GM12878 (cell line): ENCODE data around the gene NT5DC3. TPM values are rescaled to one million over a fixed set of nuclear protein-coding genes. Genes with fewer than 3 reads are reported as not detected.

Experiments used
- ATAC-seq: fragments of 200-7000 bp; cut with Tn5 transposase; 3 replicates; pipeline ENCODE4 v1.9.1; 2020; ENCODE audit warnings: mild to moderate bottlenecking, moderate library complexity
- BruUV-seq: library from RNA; stranded (reverse); fragments of 400-500 nt; replicated peaks from 2 replicates; lab custom pipeline; 2021; lab: Mats Ljungman, UMichigan
- CTCF ChIA-PET: fragments of 300-600 bp; sonication (Branson Sonifier 250); formaldehyde crosslinking; extraction: SDS; loops from one replicate; lab custom pipeline; 2021; ENCODE audit warnings: inconsistent platforms; lab: Yijun Ruan, JAX
- POLR2A ChIA-PET: fragments of 350-600 bp; formaldehyde crosslinking; extraction: SDS; loops from one replicate; lab custom pipeline; 2021; ENCODE audit warnings: inconsistent platforms; lab: Charles Lee
- RAD21 ChIA-PET: fragments of 300-600 bp; sonication (Branson Sonifier 250); formaldehyde crosslinking; loops from one replicate; lab custom pipeline; 2023; ENCODE audit warnings: antibody characterized with exemption; ENCODE audit not compliant: unreplicated experiment; lab: Charles Lee
- SMC1A ChIA-PET: fragments of 300-600 bp; sonication (Branson Sonifier 250); formaldehyde crosslinking; loops from one replicate; lab custom pipeline; 2023; ENCODE audit not compliant: unreplicated experiment, uncharacterized antibody; lab: Charles Lee
- DNase-seq: peaks from one replicate; pipeline ENCODE4 v3.0.0-alpha.2; 2011; ENCODE audit warnings: low read depth, low spot score
- FAIRE-seq: peaks from 3 replicates; lab custom pipeline; 2011; peaks lifted over from hg19 to GRCh38; lab: Jason Lieb, UNC
- H2AFZ ChIP-seq: 2 replicates; pipeline ENCODE4 v1.6.0; 2011; ENCODE audit warnings: low read depth, low read length, control low read depth; ENCODE audit not compliant: control insufficient read depth
- H3K27ac ChIP-seq: 2 replicates; pipeline ENCODE4 v1.5.1; 2011; ENCODE audit warnings: control low read depth; ENCODE audit not compliant: control insufficient read depth, insufficient read depth
- H3K27me3 ChIP-seq, 2 experiments: replicated peaks in 1 of 2; 2 replicates each; pipeline versions ENCODE4 v1.6.0 to v1.6.1; 2011; ENCODE audit warnings: low read length in 1 of 2; ENCODE audit not compliant: control insufficient read depth in 2 of 2, insufficient read depth in 2 of 2
- H3K36me3 ChIP-seq, 2 experiments: 2 replicates each; pipeline ENCODE4 v1.5.1; 2011; ENCODE audit warnings: low read length in 1 of 2; ENCODE audit not compliant: control insufficient read depth in 2 of 2, insufficient read depth in 2 of 2
- H3K4me1 ChIP-seq: 2 replicates; pipeline ENCODE4 v1.6.1; 2011; ENCODE audit warnings: mild to moderate bottlenecking, low read length, moderate library complexity, mixed read lengths; ENCODE audit not compliant: control insufficient read depth, insufficient read depth
- H3K4me2 ChIP-seq: 2 replicates; pipeline ENCODE4 v1.6.0; 2011; ENCODE audit warnings: control low read depth; ENCODE audit not compliant: control insufficient read depth, insufficient read depth
- H3K4me3 ChIP-seq: fragments of 200-600 bp; sonication (generic); 2 replicates; pipeline ENCODE4 v1.5.1; 2016
- H3K79me2 ChIP-seq: 2 replicates; pipeline ENCODE4 v1.6.0; 2011; ENCODE audit warnings: low read length; ENCODE audit not compliant: control insufficient read depth, insufficient read depth
- H3K9ac ChIP-seq: 2 replicates; pipeline ENCODE4 v1.8.0; 2011; ENCODE audit warnings: low read length, control low read depth, mixed read lengths; ENCODE audit not compliant: control insufficient read depth, insufficient read depth
- H3K9me3 ChIP-seq: replicated peaks from 3 replicates; pipeline ENCODE4 v1.5.1; 2011; ENCODE audit warnings: mild to moderate bottlenecking, low read length; ENCODE audit not compliant: control insufficient read depth, insufficient read depth
- H4K20me1 ChIP-seq: 2 replicates; pipeline ENCODE4 v1.6.0; 2011; ENCODE audit not compliant: control insufficient read depth, insufficient read depth
- ATF7 ChIP-seq: fragments of 450-650 bp; IDR thresholded peaks from 2 replicates; pipeline ENCODE4 v1.6.1; 2016; ENCODE audit warnings: low read depth, mild to moderate bottlenecking
- CEBPB ChIP-seq, 2 experiments: fragments of 150-350 bp in 1 of 2; IDR thresholded peaks; 2 replicates each; pipeline ENCODE4 v1.6.1; 2012 to 2014; ENCODE audit warnings: low read depth in 2 of 2, low read length in 2 of 2, borderline replicate concordance in 1 of 2, inconsistent platforms in 1 of 2
- CHD1 ChIP-seq: IDR thresholded peaks from 2 replicates; pipeline ENCODE4 v1.6.1; 2012; ENCODE audit warnings: low read depth, low read length, improper control_type of control experiment
- EGR1 ChIP-seq, 2 experiments: IDR thresholded peaks; 1 replicate in 1 of 2; 2 replicates in 1 of 2; pipeline ENCODE4 v1.6.1; 2011 to 2012; ENCODE audit warnings: low read depth in 2 of 2, low read length in 2 of 2, borderline replicate concordance in 1 of 2, mild to moderate bottlenecking in 1 of 2, moderate library complexity in 1 of 2
- HDAC6 ChIP-seq: fragments of 200-600 bp; sonication (generic); IDR thresholded peaks from one replicate; pipeline ENCODE4 v1.8.0; 2017; ENCODE audit warnings: antibody characterized with exemption; ENCODE audit not compliant: unreplicated experiment
- NR2C2 ChIP-seq: IDR thresholded peaks from 2 replicates; pipeline ENCODE4 v1.6.1; 2011; ENCODE audit warnings: borderline replicate concordance, low read depth; ENCODE audit not compliant: control insufficient read depth, insufficient read length
- POLR2A ChIP-seq: IDR thresholded peaks from 2 replicates; pipeline ENCODE4 v1.6.1; 2011; ENCODE audit warnings: low read depth, mild to moderate bottlenecking, low read length
- POU2F2 ChIP-seq: IDR thresholded peaks from 3 replicates; pipeline ENCODE4 v1.6.1; 2011; ENCODE audit warnings: low read depth, mild to moderate bottlenecking, low read length, borderline replicate concordance
- SIX5 ChIP-seq: IDR thresholded peaks from 2 replicates; pipeline ENCODE4 v1.6.1; 2011; ENCODE audit warnings: mild to moderate bottlenecking, low read depth, low read length, moderate library complexity; ENCODE audit not compliant: severe bottlenecking
- SMAD1 ChIP-seq: fragments of 450-650 bp; IDR thresholded peaks from 2 replicates; pipeline ENCODE4 v1.6.1; 2018; ENCODE audit warnings: mild to moderate bottlenecking, low read depth; ENCODE audit not compliant: partially characterized antibody
- WGBS: methylation state at CpG from one replicate; pipeline ENCODE4 v1.1.6; 2016; ENCODE audit warnings: low lambda C conversion rate; ENCODE audit not compliant: insufficient replicate concordance, insufficient coverage; ENCODE audit errors: missing lambda C conversion rate; 5-methylcytosine and 5-hydroxymethylcytosine counted together
- in situ Hi-C: fragments of 300-500 bp; cut with MboI; formaldehyde crosslinking; loops from 9 replicates; pipeline ENCODE4 v1.14.3; 2018; ENCODE audit warnings: mixed read lengths
- intact Hi-C: fragments of 100-400 bp; cut with micrococcal nuclease; formaldehyde crosslinking; loops from one replicate; pipeline ENCODE4 v1.14.2; 2022; ENCODE audit not compliant: unreplicated experiment
- polyA plus RNA-seq, 11 experiments: library from polyadenylated mRNA; depleted of rRNA in 4 of 11; unstranded in 6 of 11; stranded (reverse) in 5 of 11; fragments of >200 nt; fragmentation: Nextera tagmentation in 4 of 11; fragmentation: Illumina TruSeq in 1 of 11; extraction: Ambion mirVana in 4 of 11; extraction: Trizol in 1 of 11; gene quantifications; 1 replicate in 1 of 11; 2 replicates in 10 of 11; pipeline versions ENCODE4 v1.2.1 to v1.2.3, GENCODE V29; 2011 to 2016; ENCODE audit warnings: inconsistent platforms in 2 of 11, missing spikeins in 2 of 11, low read depth in 1 of 11
- total RNA-seq, 4 experiments: library from RNA; depleted of rRNA in 3 of 4; stranded (reverse); fragments of >200 nt in 3 of 4; fragmentation: Illumina TruSeq in 1 of 4; extraction: Trizol in 1 of 4; gene quantifications; 2 replicates each; pipeline versions ENCODE4 v1.2.1 to v1.2.3, GENCODE V29; 2013 to 2021
- TF ChIP-seq, protein P1 (sequence below): IDR thresholded peaks from 2 replicates; pipeline ENCODE4 v1.6.1; 2011; ENCODE audit warnings: mild to moderate bottlenecking, low read depth, low read length, moderate library complexity; ENCODE audit not compliant: insufficient replicate concordance
- TF ChIP-seq, protein P2 (sequence below): fragments of 450-650 bp; IDR thresholded peaks from 2 replicates; pipeline ENCODE4 v1.6.1; 2016; ENCODE audit warnings: mild to moderate bottlenecking, moderate library complexity, borderline replicate concordance

The NT5DC3 gene
- total and polyA plus RNA-seq, 10 of the 15 experiments (the other 5 are each of a cell fraction or from before 2014, with no cell fraction given): 2.0 to 12.4 (median 5.9) TPM

DNA sequence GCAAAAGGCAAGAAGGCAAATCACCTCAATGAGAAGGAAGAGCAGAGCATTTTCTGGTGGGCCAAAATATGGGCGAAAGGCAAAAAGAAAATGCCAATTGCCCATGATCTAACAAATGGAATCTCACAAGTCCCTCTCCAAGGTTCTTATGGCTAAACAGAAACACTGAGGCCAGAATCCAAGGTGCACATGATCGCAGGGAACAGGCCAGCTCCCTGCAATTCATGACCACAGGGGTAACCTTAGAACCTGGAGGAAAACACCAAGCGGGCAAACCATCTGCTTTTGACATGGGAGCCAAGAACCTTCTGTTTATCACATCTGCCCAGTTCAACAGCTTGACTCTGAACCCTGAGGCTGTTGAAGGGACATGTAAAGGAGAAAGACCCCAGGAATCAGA lies 60.0 kb downstream of the NT5DC3 start:
- DNase-seq: no peak
- CTCF ChIA-PET: no interaction called here
- RAD21 ChIA-PET: no interaction called here
- no peak overlapping the region for H3K4me3 ChIP-seq
- no peak overlapping the region for H3K27ac ChIP-seq
- H4K20me1 ChIP-seq: no peaks in the 10 kb centered on the region
- no TSS peak for BruUV-seq
- peaks cover 5 to 14% of the 10 kb centered on the region in 2 experiments; a peak in 2 of 4 replicates for H3K36me3 ChIP-seq
- SMC1A ChIA-PET: interaction anchor here (1.5 kb wide), 1 partner anchor 8 kb away, joined by 4 read pairs; no protein-coding TSS in a partner anchor
- H3K9me3 ChIP-seq: no peaks in the 10 kb centered on the region
- H2AFZ ChIP-seq: no peak overlapping the region
- TF ChIP-seq CEBPB (IDR thresholded peaks at IDR 0.05; ENCODE audit: borderline replicate concordance in 1 of 2, low read depth in 2 of 2, low read length in 2 of 2): no peak
- no peak for TF ChIP-seq EGR1 (IDR thresholded peaks at IDR 0.05; ENCODE audit: borderline replicate concordance in 1 of 2, low read depth in 2 of 2, low read length in 2 of 2)
- TF ChIP-seq POLR2A: no peak
- TF ChIP-seq POU2F2: no peak
- no peak for TF ChIP-seq SIX5
- TF ChIP-seq, protein P1, sequence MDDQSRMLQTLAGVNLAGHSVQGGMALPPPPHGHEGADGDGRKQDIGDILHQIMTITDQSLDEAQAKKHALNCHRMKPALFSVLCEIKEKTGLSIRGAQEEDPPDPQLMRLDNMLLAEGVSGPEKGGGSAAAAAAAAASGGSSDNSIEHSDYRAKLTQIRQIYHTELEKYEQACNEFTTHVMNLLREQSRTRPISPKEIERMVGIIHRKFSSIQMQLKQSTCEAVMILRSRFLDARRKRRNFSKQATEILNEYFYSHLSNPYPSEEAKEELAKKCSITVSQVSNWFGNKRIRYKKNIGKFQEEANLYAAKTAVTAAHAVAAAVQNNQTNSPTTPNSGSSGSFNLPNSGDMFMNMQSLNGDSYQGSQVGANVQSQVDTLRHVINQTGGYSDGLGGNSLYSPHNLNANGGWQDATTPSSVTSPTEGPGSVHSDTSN: no peak
- no peak for TF ChIP-seq ATF7
- no peak for TF ChIP-seq CHD1
- TF ChIP-seq, protein P2, sequence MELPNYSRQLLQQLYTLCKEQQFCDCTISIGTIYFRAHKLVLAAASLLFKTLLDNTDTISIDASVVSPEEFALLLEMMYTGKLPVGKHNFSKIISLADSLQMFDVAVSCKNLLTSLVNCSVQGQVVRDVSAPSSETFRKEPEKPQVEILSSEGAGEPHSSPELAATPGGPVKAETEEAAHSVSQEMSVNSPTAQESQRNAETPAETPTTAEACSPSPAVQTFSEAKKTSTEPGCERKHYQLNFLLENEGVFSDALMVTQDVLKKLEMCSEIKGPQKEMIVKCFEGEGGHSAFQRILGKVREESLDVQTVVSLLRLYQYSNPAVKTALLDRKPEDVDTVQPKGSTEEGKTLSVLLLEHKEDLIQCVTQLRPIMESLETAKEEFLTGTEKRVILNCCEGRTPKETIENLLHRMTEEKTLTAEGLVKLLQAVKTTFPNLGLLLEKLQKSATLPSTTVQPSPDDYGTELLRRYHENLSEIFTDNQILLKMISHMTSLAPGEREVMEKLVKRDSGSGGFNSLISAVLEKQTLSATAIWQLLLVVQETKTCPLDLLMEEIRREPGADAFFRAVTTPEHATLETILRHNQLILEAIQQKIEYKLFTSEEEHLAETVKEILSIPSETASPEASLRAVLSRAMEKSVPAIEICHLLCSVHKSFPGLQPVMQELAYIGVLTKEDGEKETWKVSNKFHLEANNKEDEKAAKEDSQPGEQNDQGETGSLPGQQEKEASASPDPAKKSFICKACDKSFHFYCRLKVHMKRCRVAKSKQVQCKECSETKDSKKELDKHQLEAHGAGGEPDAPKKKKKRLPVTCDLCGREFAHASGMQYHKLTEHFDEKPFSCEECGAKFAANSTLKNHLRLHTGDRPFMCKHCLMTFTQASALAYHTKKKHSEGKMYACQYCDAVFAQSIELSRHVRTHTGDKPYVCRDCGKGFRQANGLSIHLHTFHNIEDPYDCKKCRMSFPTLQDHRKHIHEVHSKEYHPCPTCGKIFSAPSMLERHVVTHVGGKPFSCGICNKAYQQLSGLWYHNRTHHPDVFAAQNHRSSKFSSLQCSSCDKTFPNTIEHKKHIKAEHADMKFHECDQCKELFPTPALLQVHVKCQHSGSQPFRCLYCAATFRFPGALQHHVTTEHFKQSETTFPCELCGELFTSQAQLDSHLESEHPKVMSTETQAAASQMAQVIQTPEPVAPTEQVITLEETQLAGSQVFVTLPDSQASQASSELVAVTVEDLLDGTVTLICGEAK: no peak
- TF ChIP-seq NR2C2: no peak
- TF ChIP-seq HDAC6: no peak
- TF ChIP-seq SMAD1: no peak
- TF ChIP-seq, all 136 proteins: peak for 0
- POLR2A ChIA-PET: no interaction called here
- Histone ChIP-seq H3K27me3 (no peaks in the 10 kb centered on the region), H3K4me1 (no peaks in the 10 kb centered on the region), H3K79me2 (no peaks in the 10 kb centered on the region), H3K9ac (no peak overlapping the region), H3K4me2 (no peak overlapping the region)
- no peak for ATAC-seq
- 92% methylated on average over 3 of the region's 3 CpGs for WGBS
- in situ Hi-C loops (no loop called here), intact Hi-C loops (no loop called here)
- FAIRE-seq: no peak
